Lung microvascular endothelial cell (primary cell): ENCODE measurements around the gene STAB2. TPM values are rescaled to one million over a fixed set of nuclear protein-coding genes. Genes with fewer than 3 reads are reported as not detected.
A peak's percentile ranks its signal among the peaks of the same experiment; 100 is the strongest.

Experiments used
- DNase-seq, 2 donors: peaks; one replicate each; pipeline versions ENCODE4 v3.0.0 to v3.0.0-alpha.2; 2010; ENCODE audit warnings: low read depth in 2 of 2
- total RNA-seq: library from RNA; depleted of rRNA; stranded (reverse); fragments of >200 nt; gene quantifications from 2 replicates; pipeline ENCODE4 v1.2.1, GENCODE V29; 2014

Gene STAB2
- total RNA-seq, 1 donor from 2014 or later, result 10.5 TPM

DNA sequence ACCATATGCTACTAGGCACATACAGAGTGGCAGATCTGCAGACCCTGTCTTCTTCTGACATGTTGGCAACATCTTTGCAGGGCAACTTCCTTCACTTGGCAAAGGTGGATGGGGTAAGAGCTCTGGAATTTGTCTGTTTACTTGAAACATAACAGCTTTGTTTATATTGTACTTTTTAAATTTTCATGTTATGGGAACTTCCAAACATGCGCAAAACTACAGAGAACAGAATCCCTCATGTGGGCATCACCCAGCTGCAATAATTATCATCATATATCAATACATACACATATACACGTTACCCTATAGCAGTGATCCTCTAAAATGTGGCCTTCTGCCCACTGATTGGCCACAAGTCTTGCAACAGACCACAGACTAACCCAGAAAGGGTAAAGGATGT is 103.4 kb downstream of the STAB2 start:
- no peak for DNase-seq

DNA sequence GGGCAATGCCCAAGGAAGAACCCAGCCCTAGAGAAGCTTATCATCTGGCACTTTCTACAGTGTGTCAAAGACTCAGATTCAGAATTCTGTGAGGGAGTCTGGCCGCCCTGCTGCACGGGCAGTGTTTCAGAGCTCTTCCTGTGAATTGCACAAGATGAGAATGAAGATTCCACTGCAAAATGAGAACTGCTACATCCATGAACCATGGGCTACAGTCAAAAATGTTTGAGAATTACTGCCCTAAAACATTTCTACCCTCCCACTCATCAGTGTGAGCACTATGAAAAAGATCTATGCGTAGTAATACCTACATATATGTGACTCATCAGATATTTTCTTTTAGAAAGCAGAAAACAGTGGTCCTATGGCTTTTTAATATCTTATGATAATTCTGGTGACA is 104.0 kb downstream of the STAB2 start:
- no peak for DNase-seq

DNA sequence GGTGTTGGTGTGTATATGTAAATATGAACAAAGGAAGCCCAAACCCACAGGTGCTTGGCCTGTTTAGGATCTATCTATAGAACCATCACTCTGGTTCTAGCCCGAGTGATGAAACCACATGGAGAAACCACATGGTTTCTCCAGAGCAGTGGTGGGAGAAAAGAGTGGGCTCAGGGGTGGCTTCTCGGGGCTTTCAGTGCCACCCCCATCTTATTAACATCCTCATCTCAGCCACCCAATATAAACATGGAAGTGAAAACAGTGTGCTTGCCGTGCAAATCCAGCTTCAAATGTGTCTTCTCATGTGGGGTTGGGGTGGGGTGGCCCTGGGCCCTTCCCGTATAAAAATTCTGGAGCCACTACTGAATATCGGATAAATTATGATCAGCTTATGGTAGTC is 109.0 kb downstream of the STAB2 start:
- no peak for DNase-seq

DNA sequence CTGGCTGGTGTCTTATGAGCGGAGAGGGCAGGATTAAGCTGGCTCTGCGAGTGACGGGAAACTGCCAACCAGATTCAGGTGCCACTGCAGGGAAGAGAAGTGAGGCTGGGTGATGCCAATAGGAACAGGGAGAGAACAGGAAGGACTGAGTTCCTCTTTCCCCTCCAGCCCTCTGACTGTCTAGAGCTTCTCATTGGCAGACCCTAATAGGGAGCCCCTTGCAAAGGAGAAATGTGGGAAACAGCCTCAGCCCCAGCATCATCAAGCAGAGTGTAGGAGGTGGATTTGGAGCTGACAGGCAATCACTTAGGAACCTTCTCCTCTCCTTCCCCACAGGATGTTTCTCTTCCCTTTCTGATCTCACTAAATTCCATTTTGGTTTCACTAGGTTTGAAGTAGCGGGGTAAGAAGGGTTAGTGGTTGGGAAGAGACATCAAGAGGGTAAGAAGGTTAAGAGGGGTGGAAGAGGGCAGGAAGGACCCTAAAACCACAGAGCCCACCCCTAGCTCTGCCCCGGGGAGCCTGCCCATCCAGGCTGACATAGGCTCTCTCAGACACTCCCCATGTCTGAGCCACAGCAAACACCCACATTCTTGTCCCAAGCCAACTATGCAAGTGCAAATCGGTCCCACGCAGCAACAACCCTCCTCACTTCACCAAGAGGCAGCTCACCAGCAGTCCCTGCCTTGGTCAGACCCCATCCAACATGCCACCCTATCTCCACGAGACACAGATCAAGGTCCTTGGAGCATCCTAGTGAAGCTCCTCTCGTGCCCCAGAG is 111.1 kb downstream of the STAB2 start:
- DNase-seq, result no peak

DNA sequence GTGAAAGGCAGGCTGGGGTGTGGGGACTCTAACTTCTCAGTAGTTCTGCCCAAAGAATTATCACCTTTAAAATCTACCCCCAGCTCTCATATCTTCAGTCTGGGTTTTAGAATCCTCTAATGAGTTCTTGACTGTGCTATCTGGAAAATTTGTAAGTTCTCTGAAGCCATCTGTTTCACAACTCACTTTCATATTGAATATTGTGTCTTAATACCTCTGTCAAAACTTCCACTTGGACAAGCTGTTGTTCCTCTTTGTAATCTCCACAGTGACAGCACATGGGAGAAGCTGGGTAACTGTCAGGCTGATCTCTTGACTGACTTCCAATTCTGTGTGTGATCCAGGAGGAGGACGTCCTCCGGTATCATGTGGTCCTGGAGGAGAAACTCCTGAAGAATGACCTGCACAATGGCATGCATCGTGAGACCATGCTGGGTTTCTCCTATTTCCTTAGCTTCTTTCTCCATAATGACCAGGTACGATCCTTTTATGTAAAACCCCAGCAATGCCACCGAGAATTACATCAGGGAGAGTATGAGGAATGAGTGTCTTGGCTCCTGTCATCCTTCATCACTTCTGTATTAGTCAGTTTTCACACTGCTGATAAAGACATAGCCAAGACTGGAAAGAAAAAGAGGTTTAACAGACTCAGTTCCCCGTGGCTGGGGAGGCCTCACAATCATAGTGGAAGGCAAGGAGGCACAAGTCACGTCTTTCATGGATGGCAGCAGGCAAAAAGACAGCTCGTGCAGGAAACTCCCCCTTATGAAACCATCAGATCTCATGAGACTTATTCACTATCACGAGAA is 111.9 kb downstream of the STAB2 start:
- no peak for DNase-seq

DNA sequence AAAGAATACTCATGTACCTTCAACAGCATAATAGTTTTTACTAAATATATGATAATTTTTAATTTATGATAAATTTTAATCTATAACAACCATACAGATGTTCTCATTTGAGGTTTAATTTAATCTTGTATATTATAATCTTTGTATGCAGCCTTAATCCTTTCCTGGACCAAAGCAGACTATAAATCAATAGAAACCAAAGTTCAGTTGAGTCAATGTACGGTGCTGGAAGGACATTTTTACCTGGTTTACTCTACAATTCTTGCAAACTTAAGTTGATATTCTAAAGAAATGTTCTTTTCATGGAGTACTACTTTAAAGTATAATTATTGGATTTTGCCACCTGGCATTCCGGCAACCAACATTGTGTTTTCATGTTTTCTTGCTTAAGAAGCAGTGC is 118.0 kb downstream of the STAB2 start:
- DNase-seq, result no peak

DNA sequence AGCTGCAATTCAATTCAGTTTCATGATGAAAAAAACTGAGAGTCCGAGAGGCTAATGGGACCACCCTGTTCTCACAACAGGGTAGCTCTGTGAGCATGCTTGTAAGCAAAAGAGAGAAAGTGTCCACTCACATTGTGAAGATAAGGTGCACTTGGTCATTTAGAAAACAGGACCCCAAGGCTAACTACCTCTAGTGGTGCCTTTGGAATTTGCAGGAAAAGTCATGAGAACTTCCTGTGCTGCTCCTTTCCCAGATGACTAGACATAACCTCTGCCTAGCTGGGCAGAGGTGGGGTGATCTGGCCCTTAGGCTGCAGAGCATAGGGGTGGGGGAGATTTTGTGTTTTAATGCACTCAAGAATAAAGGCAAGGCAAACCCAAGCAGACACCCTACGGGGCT is 118.9 kb downstream of the STAB2 start:
- DNase-seq, result no peak

DNA sequence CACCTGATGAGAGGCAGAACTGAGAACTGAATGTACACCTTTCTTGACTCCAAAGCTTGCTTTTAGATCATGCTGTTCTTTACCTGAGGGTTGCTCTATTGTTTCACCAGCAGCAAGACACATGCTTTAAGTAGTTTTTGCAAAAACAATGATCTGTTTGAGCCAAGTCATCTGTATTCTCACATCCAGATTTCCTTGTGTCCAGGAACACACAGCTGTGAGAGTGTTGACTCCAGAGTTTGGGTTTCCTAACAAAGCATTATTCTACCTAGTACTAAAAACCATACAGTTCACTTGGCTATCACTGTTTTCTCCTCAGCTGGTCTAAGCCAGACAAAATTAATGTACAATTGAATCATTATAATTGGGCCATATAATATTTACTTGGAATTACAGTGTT is 120.4 kb downstream of the STAB2 start:
- no peak for DNase-seq

DNA sequence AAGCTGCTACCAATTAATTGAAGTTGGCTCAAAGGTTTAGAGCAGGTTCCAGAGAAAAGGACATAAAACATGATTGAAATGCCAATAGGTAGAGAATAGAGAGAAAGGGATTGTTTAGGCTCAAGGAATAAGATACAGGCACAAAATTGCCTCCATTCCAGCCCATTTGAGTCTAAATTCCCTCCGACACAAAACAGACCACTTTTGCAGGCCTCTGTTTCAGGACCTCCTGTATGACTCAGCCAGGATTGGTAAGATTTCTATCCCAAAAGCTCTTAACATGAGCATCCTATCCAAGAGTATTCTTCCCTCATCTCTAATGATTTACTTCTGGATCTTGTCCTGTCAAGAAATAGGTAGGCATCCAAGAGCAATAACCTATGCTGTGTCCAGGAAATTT is 123.5 kb downstream of the STAB2 start:
- DNase-seq, result no peak

DNA sequence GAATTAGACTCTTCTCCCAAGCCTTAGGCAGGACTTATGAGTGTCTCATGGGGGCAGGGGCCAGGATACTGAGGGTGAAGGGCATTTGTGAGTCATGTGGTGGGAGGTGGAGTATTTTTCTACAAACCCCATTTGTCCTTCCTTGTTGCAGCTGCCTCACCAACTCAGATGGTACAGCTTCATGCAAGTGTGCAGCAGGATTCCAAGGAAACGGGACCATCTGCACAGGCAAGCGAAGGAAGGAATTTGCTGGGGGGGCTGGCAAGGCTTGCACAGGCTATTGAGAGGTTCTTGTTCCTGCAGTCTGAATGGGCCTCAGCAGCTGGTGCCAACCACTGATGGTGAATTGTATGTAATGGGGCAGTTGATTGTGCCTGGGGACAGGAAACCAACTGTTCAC is 125.1 kb downstream of the STAB2 start:
- no peak for DNase-seq

DNA sequence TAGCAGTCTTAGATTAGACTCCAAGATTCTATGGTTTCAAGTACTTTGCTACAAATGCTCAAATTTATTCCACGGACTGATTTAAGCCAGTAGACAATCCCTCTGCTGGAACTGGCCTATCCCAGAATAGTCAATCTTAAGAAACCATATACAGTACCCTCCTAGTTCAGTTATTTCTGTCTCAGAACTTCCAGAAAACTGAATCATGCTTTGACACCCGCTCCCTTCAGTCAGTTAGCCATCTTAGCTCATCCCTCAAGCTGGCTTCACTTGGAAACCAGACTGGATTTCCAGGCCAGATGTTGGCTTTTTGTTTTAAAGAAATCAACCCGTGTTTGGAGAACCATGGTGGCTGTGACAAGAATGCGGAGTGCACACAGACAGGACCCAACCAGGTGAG is 128.4 kb downstream of the STAB2 start:
- no peak for DNase-seq

DNA sequence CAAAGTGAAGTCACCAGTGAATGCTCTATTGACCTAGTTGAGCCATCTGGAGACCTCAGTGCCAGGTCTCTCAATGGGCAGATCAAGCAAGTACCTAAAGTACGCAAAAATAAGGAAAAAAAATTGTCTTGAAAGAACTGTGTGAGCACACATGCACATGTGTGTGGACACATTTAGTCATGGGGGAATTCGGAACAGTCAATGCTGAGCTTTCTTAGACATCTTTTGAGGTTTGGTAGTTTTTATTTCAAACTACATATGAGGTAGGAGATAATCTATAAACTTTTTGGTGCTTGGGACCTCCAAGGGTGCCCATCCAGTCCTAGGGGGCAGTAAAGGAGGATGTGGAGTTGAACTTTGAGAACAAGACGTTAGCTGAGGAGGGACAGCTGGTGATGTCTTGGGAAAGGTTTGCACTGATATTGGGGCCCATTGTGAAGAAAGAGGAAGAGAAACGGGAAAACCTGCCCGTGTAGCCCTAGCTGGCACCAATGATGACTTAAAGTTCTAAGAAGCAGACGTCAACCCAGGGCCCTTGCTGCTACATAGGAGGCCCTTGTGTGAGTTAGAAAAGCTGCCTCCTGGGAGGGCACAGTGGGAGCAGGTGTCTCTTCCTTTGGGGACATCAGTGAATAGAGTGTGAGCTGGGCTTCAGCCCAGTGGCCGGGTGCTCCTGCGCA is 129.6 kb downstream of the STAB2 start:
- DNase-seq, result no peak

DNA sequence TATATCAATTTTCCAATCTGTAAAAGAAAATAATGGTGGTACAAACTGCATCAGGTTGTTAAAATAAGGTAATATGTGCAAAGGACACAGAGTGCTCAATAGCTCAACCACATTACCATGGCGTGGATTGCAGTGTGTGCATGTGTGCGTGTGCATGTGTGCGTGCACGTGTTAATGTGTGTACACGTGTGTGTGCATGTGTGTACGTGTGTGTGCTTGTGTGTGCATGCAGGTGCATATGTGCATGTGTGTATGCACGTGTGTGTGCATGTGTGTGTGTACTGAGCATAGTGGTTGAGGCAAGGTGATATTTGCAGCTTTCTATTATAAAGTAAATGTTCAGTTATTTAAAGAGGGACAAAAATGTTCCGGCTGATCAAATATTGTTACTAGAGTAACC is 138.3 kb downstream of the STAB2 start:
- no peak for DNase-seq

DNA sequence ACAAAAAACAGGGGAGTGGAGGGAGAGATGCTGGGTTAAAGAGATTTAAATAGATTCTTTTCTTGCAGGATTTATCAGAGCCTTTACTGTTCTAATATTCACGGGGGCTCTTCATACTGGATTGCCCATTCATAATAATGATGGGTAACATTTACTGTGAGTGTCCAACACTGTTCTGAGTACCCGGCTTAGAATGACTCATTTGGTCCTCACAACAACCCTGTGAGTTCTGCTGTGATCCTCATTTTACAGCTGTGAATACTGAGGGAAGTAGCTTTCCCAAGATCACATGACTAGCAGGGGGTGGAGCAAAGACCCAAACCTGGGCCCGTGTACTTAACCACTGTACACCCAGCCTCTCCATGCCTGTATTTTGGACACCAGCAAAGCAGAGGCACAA is 140.6 kb downstream of the STAB2 start:
- DNase-seq, result no peak

DNA sequence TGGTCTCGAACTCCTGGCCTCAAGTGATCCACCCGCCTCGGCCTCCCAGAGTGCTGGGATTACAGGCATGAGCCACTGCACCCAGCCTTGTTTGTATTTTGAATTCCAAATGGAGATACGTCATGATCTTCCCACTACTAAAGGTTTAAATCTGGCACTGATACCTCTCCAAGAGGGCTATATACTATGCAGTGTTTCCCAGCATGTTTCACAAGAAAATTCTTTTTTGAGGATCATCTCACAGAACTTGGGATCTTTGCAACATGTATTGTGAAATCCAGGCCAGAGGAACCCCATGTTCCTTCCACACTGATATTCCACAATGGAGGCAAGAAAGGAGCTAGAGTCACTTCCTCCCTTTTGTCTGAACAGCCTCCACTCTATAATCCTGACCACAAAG is 141.2 kb downstream of the STAB2 start:
- no peak for DNase-seq

DNA sequence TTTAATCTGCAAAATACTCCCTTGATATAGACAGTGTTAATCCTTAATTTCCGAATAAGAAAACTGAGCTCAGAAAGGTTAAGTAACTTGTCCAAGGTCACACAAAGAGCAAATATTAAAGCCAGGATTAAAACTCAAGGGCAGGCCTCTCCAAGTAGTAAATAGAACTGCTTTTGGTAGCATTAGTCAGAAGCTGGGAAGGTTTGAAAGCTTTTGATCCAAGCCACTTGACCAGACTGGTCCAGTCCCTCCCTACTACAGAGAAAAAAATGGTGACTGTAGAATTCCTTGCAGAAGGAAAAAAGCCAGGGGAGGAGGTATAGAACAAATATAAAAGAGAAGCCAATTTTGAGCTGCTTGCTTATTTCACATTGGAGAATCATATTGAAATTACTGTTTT is 142.4 kb downstream of the STAB2 start:
- DNase-seq, result no peak

DNA sequence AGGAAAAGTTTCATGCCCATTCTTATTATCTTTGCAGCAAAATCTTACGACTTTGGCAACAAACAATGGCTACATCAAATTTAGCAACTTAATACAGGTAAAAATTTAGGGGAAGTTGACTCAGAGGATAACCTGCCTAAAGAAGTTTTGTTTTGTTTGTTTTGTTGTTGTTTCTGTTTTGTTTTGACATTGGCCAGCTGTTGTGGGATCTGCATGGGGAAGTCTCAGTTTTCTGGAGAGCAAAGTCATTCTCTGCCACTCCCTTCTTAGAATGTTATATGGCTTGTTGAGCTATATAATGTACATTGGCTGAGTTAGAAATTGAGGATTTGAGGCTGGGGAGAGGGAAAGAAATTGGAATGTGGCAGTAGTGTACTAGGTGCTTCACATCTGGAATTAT is 144.5 kb downstream of the STAB2 start:
- DNase-seq, result no peak

DNA sequence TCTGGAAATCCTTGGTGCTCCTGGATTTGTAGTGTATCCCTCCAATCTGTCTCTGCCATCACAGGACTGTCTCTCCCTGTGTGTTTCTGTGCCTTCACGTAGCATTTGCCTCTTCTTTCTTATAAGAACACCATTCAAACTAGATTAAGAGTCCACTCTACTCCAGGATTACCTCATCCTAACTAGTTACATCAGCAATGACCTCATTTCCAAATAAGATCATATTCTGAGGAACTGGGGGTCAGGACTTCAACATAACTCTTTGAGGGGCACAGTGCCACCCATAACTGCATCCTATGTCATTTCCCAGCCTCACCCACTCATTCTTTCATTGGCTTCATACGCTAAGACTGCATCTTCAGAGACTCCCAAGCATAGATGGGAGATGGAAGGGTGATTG is 147.8 kb downstream of the STAB2 start:
- DNase-seq, result no peak

DNA sequence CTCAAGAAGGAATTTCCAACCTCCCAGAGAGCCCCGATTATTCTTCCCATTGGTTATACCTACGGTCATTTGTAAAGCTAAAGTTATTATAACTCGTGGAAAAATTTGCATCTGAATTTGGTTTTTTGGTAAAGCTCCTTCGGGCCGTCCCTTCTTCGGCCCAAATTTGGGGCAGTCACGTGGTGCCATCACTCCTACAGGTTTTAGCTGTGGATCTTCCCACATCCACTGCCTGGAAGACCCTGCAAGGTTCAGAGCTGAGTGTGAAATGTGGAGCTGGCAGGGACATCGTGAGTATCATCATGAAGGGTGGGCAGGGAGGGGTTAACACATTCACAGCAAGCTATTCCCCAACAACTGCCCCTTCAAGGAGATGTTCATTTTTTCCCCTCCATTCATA is 148.2 kb downstream of the STAB2 start:
- no peak for DNase-seq

DNA sequence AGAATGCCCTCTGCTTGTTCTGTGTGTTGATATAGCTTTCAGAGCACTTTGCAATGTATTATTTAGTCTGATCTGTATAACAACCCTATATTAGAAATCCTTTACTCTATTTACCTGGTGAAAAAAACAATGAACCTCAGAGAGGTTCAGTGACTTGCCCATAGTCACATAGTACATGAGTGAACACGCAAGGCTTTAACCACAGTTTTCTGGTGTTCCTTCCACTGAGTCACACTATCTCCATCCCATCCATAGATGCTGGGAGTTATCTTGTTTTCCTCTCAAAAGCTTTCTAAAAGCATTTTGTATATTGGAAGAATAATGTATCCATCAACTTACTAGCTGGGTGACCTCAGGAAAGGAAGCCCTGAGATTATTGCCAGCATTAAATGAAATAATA is 149.5 kb downstream of the STAB2 start:
- no peak for DNase-seq

DNA sequence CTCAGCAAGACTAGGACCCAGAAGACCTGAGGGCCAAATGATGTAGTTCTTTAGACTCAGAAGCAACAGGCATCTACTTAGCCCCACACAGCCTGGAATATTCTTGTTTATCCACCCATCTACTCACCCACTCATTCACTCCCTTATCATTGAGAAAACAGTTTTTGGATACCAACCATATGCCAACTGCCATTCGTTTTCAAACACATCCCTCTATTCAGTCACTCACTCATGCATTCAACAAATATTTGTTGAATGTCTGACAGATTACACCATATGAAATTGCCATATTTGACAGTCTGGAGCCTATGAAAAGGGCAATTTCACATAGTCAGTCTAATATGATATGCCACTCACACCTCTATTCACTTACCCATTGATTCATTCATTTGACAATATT is 150.8 kb downstream of the STAB2 start:
- DNase-seq, result no peak

DNA sequence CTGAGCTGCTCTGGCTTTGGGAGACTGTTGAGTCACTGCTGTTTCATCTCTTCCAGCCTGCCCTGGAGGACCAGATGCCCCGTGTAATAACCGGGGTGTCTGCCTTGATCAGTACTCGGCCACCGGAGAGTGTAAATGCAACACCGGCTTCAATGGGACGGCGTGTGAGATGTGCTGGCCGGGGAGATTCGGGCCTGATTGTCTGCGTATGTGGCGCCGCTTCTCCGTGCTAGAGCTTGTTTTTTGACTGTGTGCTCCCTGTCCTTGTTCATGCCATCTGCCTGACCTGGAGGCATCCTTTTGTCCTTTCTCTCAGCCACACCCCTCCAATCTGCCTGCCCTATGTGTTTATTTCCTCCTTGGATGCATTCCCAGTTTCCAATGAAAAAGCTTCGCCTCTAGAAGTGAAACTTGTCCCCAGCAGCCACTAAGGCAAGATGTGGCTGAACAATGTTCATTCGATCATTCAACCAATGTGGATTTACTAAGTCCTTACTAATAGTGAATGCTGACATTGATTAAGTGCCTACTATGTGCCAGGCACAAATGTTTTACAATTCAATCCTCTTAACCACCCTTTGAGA is 155.4 kb downstream of the STAB2 start:
- peak; percentile 52 to 77 for DNase-seq
